ENCODE results near the gene XRCC2.

GRCh38 chr7:152699079-152699478, 23.1 kb upstream of the XRCC2 start:
- TF ChIP-seq, protein P1, sequence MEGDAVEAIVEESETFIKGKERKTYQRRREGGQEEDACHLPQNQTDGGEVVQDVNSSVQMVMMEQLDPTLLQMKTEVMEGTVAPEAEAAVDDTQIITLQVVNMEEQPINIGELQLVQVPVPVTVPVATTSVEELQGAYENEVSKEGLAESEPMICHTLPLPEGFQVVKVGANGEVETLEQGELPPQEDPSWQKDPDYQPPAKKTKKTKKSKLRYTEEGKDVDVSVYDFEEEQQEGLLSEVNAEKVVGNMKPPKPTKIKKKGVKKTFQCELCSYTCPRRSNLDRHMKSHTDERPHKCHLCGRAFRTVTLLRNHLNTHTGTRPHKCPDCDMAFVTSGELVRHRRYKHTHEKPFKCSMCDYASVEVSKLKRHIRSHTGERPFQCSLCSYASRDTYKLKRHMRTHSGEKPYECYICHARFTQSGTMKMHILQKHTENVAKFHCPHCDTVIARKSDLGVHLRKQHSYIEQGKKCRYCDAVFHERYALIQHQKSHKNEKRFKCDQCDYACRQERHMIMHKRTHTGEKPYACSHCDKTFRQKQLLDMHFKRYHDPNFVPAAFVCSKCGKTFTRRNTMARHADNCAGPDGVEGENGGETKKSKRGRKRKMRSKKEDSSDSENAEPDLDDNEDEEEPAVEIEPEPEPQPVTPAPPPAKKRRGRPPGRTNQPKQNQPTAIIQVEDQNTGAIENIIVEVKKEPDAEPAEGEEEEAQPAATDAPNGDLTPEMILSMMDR (IDR thresholded peaks at IDR 0.05), result no peak
- TF ChIP-seq POLR2A (IDR thresholded peaks at IDR 0.05), result no peak
- no peak for TF ChIP-seq EP300 (IDR thresholded peaks at IDR 0.05)
